Prostate gland (tissue), 2 donors: ENCODE results near the gene AMPH. TPM values are rescaled to one million over a fixed set of nuclear protein-coding genes. Genes with fewer than 3 reads are reported as not detected.
"Not testable (repeated sequence)": the region's sequence is repeated elsewhere in the genome, so short reads cannot be mapped to it uniquely, and the experiment has no call there.

Source experiments
- DNase-seq: peaks from one replicate; pipeline ENCODE4 v3.0.0-alpha.2; 2019; ENCODE audit warnings: low spot score
- H3K27ac ChIP-seq, 2 donors: fragments of 200-600 bp; sonication (generic); 2 replicates each; pipeline ENCODE4 v1.5.1; 2017 to 2019
- H3K27me3 ChIP-seq: fragments of 200-600 bp; sonication (generic); replicated peaks from 2 replicates; pipeline ENCODE4 v1.5.1; 2019; ENCODE audit not compliant: insufficient read depth
- H3K36me3 ChIP-seq, 2 donors: fragments of 200-600 bp; sonication (generic); 1 replicate in 1 of 2; 2 replicates in 1 of 2; pipeline versions ENCODE4 v1.5.1 to v1.8.1; 2017 to 2019
- H3K4me1 ChIP-seq: fragments of 200-600 bp; sonication (generic); replicated peaks from 2 replicates; pipeline ENCODE4 v1.5.1; 2019
- H3K4me3 ChIP-seq, 2 donors: fragments of 200-600 bp; sonication (generic); 2 replicates each; pipeline ENCODE4 v1.5.1; 2017 to 2019
- H3K9me3 ChIP-seq: fragments of 200-600 bp; sonication (generic); 2 replicates; pipeline ENCODE4 v1.5.1; 2017
- CTCF ChIP-seq, 4 experiments: fragments of 200-600 bp in 2 of 4; fragments of 450-650 bp in 2 of 4; sonication (generic) in 2 of 4; IDR thresholded peaks; 1 replicate in 3 of 4; 2 replicates in 1 of 4; pipeline ENCODE4 v1.5.1; 2016 to 2019; ENCODE audit warnings: antibody characterized with exemption in 4 of 4, mild to moderate bottlenecking in 2 of 4, moderate library complexity in 2 of 4
- POLR2A ChIP-seq: fragments of 450-650 bp; IDR thresholded peaks from one replicate; pipeline ENCODE4 v1.6.1; 2016; ENCODE audit warnings: antibody characterized with exemption, mild to moderate bottlenecking
- POLR2AphosphoS5 ChIP-seq: sonication (generic); formaldehyde crosslinking; IDR thresholded peaks from one replicate; pipeline ENCODE4 v1.6.1; 2017; ENCODE audit warnings: antibody characterized with exemption
- WGBS: methylation state at CpG from one replicate; pipeline ENCODE4 v1.1.5; 2018; 5-methylcytosine and 5-hydroxymethylcytosine counted together
- intact Hi-C: fragments of 100-400 bp; cut with DNase I; formaldehyde crosslinking; loops from one replicate; pipeline ENCODE4 v1.14.2; 2022
- total RNA-seq, 2 donors: library from RNA; depleted of rRNA; stranded (reverse); fragments of >200 nt; gene quantifications; one replicate each; pipeline ENCODE4 v1.1.0, GENCODE V29; 2016

The AMPH gene
- total RNA-seq, 2 donors from 2014 or later = 5.9 TPM; not detected in 1

GRCh38 chr7:38574086-38574485, 57.1 kb downstream of the AMPH start:
- intact Hi-C loops = no loop called here
- H3K4me1 ChIP-seq = no peaks in the 10 kb centered on the region
- WGBS = 76% methylated on average over 5 of the region's 5 CpGs

GRCh38 chr7:38571620-38572019, 59.6 kb downstream of the AMPH start:
- H3K4me3 ChIP-seq, H3K27ac ChIP-seq, H3K36me3 ChIP-seq, H3K4me1 ChIP-seq, H3K27me3 ChIP-seq, H3K9me3 ChIP-seq, intact Hi-C loops, DNase-seq: not testable (repeated sequence)
- 84% methylated on average over 2 of the region's 2 CpGs for WGBS

More at GRCh38 chr7:38574086-38574485, 57.1 kb downstream of the AMPH start:
- no peaks in the 10 kb centered on the region for H3K9me3 ChIP-seq
- no peaks in the 10 kb centered on the region for H3K36me3 ChIP-seq
- H3K27me3 ChIP-seq = no peaks in the 10 kb centered on the region
- TF ChIP-seq CTCF (IDR thresholded peaks at IDR 0.05) (no peak), POLR2AphosphoS5 (no peak), POLR2A (no peak)
- no peak overlapping the region for H3K4me3 ChIP-seq
- DNase-seq = no peak
- no peak overlapping the region for H3K27ac ChIP-seq

- no peaks in the 10 kb centered on the region for H3K36me3 ChIP-seq
- intact Hi-C loops = no loop called here
- no peaks in the 10 kb centered on the region for H3K9me3 ChIP-seq
- H3K4me1 ChIP-seq = no peaks in the 10 kb centered on the region
- TF ChIP-seq CTCF (IDR thresholded peaks at IDR 0.05) (no peak), POLR2A (no peak), POLR2AphosphoS5 (no peak)
- no peak for DNase-seq
- H3K27me3 ChIP-seq = no peaks in the 10 kb centered on the region
- H3K4me3 ChIP-seq = no peak overlapping the region
- H3K27ac ChIP-seq = no peak overlapping the region
- 92% methylated on average over 2 of the region's 2 CpGs for WGBS
Measured at GRCh38 chr7:38568497-38568896, 62.7 kb downstream of the AMPH start.

- H3K36me3 ChIP-seq = no peaks in the 10 kb centered on the region
- 62% methylated on average over 2 of the region's 2 CpGs for WGBS
- TF ChIP-seq CTCF (IDR thresholded peaks at IDR 0.05) (no peak), POLR2A (no peak), POLR2AphosphoS5 (no peak)
- H3K27me3 ChIP-seq = no peaks in the 10 kb centered on the region
- no peak overlapping the region for H3K27ac ChIP-seq
- H3K9me3 ChIP-seq = no peaks in the 10 kb centered on the region
- H3K4me1 ChIP-seq = no peaks in the 10 kb centered on the region
- no peak overlapping the region for H3K4me3 ChIP-seq
- DNase-seq = no peak
- intact Hi-C loops = no loop called here
Measured at GRCh38 chr7:38565289-38565688, 65.9 kb downstream of the AMPH start.

GRCh38 chr7:38563741-38564140, 67.4 kb downstream of the AMPH start:
- intact Hi-C loops = no loop called here
- 90% methylated on average over 2 of the region's 2 CpGs for WGBS
- H3K36me3 ChIP-seq = no peaks in the 10 kb centered on the region
- H3K27me3 ChIP-seq = no peaks in the 10 kb centered on the region
- H3K27ac ChIP-seq = no peak overlapping the region
- no peaks in the 10 kb centered on the region for H3K9me3 ChIP-seq
- no peak overlapping the region for H3K4me3 ChIP-seq
- TF ChIP-seq POLR2AphosphoS5 (no peak), CTCF (IDR thresholded peaks at IDR 0.05) (no peak), POLR2A (no peak)
- H3K4me1 ChIP-seq = no peaks in the 10 kb centered on the region
- DNase-seq = no peak
